A549 (cell line): ENCODE measurements around the gene FOXJ2. TPM values are rescaled to one million over a fixed set of nuclear protein-coding genes. Genes with fewer than 3 reads are reported as not detected.
"Not testable (repeated sequence)": the region's sequence is repeated elsewhere in the genome, so short reads cannot be mapped to it uniquely, and the experiment has no call there.

ENCODE experiments used
- ATAC-seq, 2 experiments: fragments of 200-7000 bp in 1 of 2; fragments of >200 bp in 1 of 2; cut with Nextera tagmentation in 1 of 2; cut with Tn5 transposase in 1 of 2; 3 replicates each; pipeline versions ENCODE4 v1.8.0 to v1.9.1; 2018 to 2020; ENCODE audit warnings: mild to moderate bottlenecking in 1 of 2, moderate library complexity in 1 of 2
- CTCF ChIA-PET: fragments of 300-600 bp; sonication (Branson Sonifier 250); formaldehyde crosslinking; extraction: SDS; loops from one replicate; lab custom pipeline; 2021; ENCODE audit warnings: antibody characterized with exemption, inconsistent platforms; lab: Yijun Ruan, JAX
- POLR2A ChIA-PET: fragments of 350-600 bp; formaldehyde crosslinking; extraction: SDS; loops from one replicate; lab custom pipeline; 2021; ENCODE audit warnings: antibody characterized with exemption, inconsistent platforms; lab: Yijun Ruan, JAX
- DNase-seq, 2 experiments: peaks; one replicate each; pipeline versions ENCODE4 v3.0.0 to v3.0.0-alpha.2; 2011 to 2016; ENCODE audit warnings: low read depth in 1 of 2, low spot score in 1 of 2
- FAIRE-seq: peaks from 2 replicates; lab custom pipeline; 2011; peaks lifted over from hg19 to GRCh38; lab: Jason Lieb, UNC
- H3K27ac ChIP-seq, 2 experiments: fragments of >200 bp; sonication (Bioruptor Twin); formaldehyde crosslinking; 3 replicates each; pipeline ENCODE4 v1.5.1; 2016 to 2017
- H3K4me1 ChIP-seq: fragments of >200 bp; sonication (Bioruptor Twin); formaldehyde crosslinking; 3 replicates; pipeline ENCODE4 v1.6.1; 2016
- H3K4me2 ChIP-seq: fragments of >200 bp; sonication (Bioruptor Twin); formaldehyde crosslinking; 3 replicates; pipeline ENCODE4 v1.6.1; 2016
- H3K4me3 ChIP-seq: fragments of >200 bp; sonication (Bioruptor Twin); formaldehyde crosslinking; 3 replicates; pipeline ENCODE4 v1.5.1; 2016
- H3K9me3 ChIP-seq: fragments of >200 bp; sonication (Bioruptor Twin); formaldehyde crosslinking; 3 replicates; pipeline ENCODE4 v1.6.1; 2016
- CBX8 ChIP-seq: fragments of 200-600 bp; sonication (generic); IDR thresholded peaks from 2 replicates; pipeline ENCODE4 v1.6.1; 2016
- CEBPB ChIP-seq, 2 experiments: fragments of >200 bp in 1 of 2; sonication (Bioruptor Twin) in 1 of 2; formaldehyde crosslinking in 1 of 2; IDR thresholded peaks; 2 replicates each; pipeline ENCODE4 v1.6.1; 2012 to 2016
- EHMT2 ChIP-seq: fragments of 200-600 bp; sonication (generic); IDR thresholded peaks from 2 replicates; pipeline ENCODE4 v1.6.1; 2016; ENCODE audit warnings: antibody characterized with exemption, low read depth, mild to moderate bottlenecking, moderate library complexity
- ESRRA ChIP-seq: fragments of 150-350 bp; IDR thresholded peaks from 2 replicates; pipeline ENCODE4 v1.6.1; 2014; ENCODE audit warnings: mild to moderate bottlenecking, low read length, borderline replicate concordance
- FOSL2 ChIP-seq, 2 experiments: fragments of 450-650 bp in 1 of 2; fragments of >200 bp in 1 of 2; sonication (Bioruptor Twin) in 1 of 2; formaldehyde crosslinking; IDR thresholded peaks; 2 replicates each; pipeline versions ENCODE4 v1.5.0 to v1.6.1; 2016 to 2020; ENCODE audit warnings: mild to moderate bottlenecking in 1 of 2, moderate library complexity in 1 of 2
- GATA3 ChIP-seq: IDR thresholded peaks from 2 replicates; pipeline ENCODE4 v1.6.1; 2012; ENCODE audit warnings: borderline replicate concordance
- HDAC2 ChIP-seq: fragments of 200-600 bp; sonication (generic); IDR thresholded peaks from 2 replicates; pipeline ENCODE4 v1.6.1; 2016
- HOXB13 ChIP-seq: fragments of 250-450 bp; sonication (Bioruptor Pico); IDR thresholded peaks from 2 replicates; pipeline ENCODE4 v1.5.0; 2020; ENCODE audit warnings: low read depth, mild to moderate bottlenecking, moderate library complexity
- HOXB5 ChIP-seq: fragments of 250-450 bp; sonication (Bioruptor Pico); IDR thresholded peaks from 2 replicates; pipeline ENCODE4 v1.5.0; 2020; ENCODE audit warnings: mild to moderate bottlenecking, moderate library complexity
- JUN ChIP-seq, 2 experiments: fragments of >200 bp; sonication (Bioruptor Twin); formaldehyde crosslinking; IDR thresholded peaks; 2 replicates in 1 of 2; 3 replicates in 1 of 2; pipeline ENCODE4 v1.6.1; 2016 to 2017
- JUNB ChIP-seq: fragments of >200 bp; sonication (Bioruptor Twin); formaldehyde crosslinking; IDR thresholded peaks from 2 replicates; pipeline ENCODE4 v1.6.1; 2016
- KDM1A ChIP-seq: fragments of 200-600 bp; sonication (generic); IDR thresholded peaks from 2 replicates; pipeline ENCODE4 v1.6.1; 2016; ENCODE audit warnings: low read depth, mild to moderate bottlenecking
- KDM5A ChIP-seq: fragments of 200-600 bp; sonication (generic); IDR thresholded peaks from 2 replicates; pipeline ENCODE4 v1.6.1; 2016; ENCODE audit warnings: antibody characterized with exemption, mild to moderate bottlenecking
- MAFK ChIP-seq: fragments of 450-650 bp; IDR thresholded peaks from 2 replicates; pipeline ENCODE4 v1.6.1; 2014; ENCODE audit not compliant: partially characterized antibody
- MAX ChIP-seq: IDR thresholded peaks from 2 replicates; pipeline ENCODE4 v1.6.1; 2012
- NPAS2 ChIP-seq: fragments of 250-450 bp; sonication (Bioruptor Pico); IDR thresholded peaks from 2 replicates; pipeline ENCODE4 v1.8.0; 2022; ENCODE audit warnings: mild to moderate bottlenecking, moderate library complexity, borderline replicate concordance
- POLR2A ChIP-seq: IDR thresholded peaks from 2 replicates; pipeline ENCODE4 v1.6.1; 2012; ENCODE audit warnings: mild to moderate bottlenecking, low read length
- POLR2AphosphoS2 ChIP-seq: conservative IDR thresholded peaks from 2 replicates; pipeline ENCODE4 v1.6.1; 2012; ENCODE audit warnings: low read length, improper control_type of control experiment, inconsistent platforms
- RCOR1 ChIP-seq: fragments of 150-350 bp; IDR thresholded peaks from 2 replicates; pipeline ENCODE4 v1.6.1; 2014; ENCODE audit warnings: antibody characterized with exemption, low read length, low read depth
- RNF2 ChIP-seq: fragments of 200-600 bp; sonication (generic); IDR thresholded peaks from 2 replicates; pipeline ENCODE4 v1.6.1; 2016; ENCODE audit warnings: low read depth, mild to moderate bottlenecking, antibody characterized with exemption, moderate library complexity, borderline replicate concordance
- TFCP2L1 ChIP-seq: fragments of 250-450 bp; sonication (Bioruptor Pico); IDR thresholded peaks from 2 replicates; pipeline ENCODE4 v1.5.0; 2021; ENCODE audit warnings: mild to moderate bottlenecking
- USF2 ChIP-seq: fragments of 450-650 bp; IDR thresholded peaks from 2 replicates; pipeline ENCODE4 v1.6.1; 2014; ENCODE audit warnings: antibody characterized with exemption
- ZC3H11A ChIP-seq: fragments of 450-650 bp; IDR thresholded peaks from 2 replicates; pipeline ENCODE4 v1.6.1; 2014; ENCODE audit warnings: antibody characterized with exemption, mild to moderate bottlenecking
- ZFP36 ChIP-seq: fragments of 450-650 bp; IDR thresholded peaks from 2 replicates; pipeline ENCODE4 v1.6.1; 2014; ENCODE audit warnings: borderline replicate concordance; ENCODE audit not compliant: partially characterized antibody
- ZNF302 ChIP-seq: fragments of 250-450 bp; sonication (Bioruptor Pico); IDR thresholded peaks from 2 replicates; pipeline ENCODE4 v1.9.0; 2021; ENCODE audit warnings: inconsistent platforms, mild to moderate bottlenecking, moderate library complexity
- ZSCAN20 ChIP-seq: fragments of 250-450 bp; sonication (Bioruptor Pico); IDR thresholded peaks from 2 replicates; pipeline ENCODE4 v1.8.0; 2022; ENCODE audit warnings: mild to moderate bottlenecking, moderate library complexity
- WGBS: methylation state at CpG from one replicate; pipeline ENCODE4 v1.1.6; 2017; ENCODE audit errors: missing lambda C conversion rate; 5-methylcytosine and 5-hydroxymethylcytosine counted together
- polyA plus RNA-seq, 4 experiments: library from polyadenylated mRNA; depleted of rRNA in 3 of 4; stranded (reverse); fragments of >200 nt; fragmentation: RNase III in 1 of 4; extraction: RNeasy Plus Mini Kit Qiagen cat#74134 plus additional on column Dnase treatment in 1 of 4; gene quantifications; 2 replicates in 3 of 4; 3 replicates in 1 of 4; pipeline ENCODE4 v1.2.3, GENCODE V29; 2011 to 2017
- TF ChIP-seq, protein P1 (sequence below): fragments of 250-450 bp; sonication (Bioruptor Pico); IDR thresholded peaks from 2 replicates; pipeline ENCODE4 v1.5.0; 2020; ENCODE audit warnings: low read depth, mild to moderate bottlenecking, moderate library complexity
- TF ChIP-seq, protein P2 (sequence below): IDR thresholded peaks from 2 replicates; pipeline ENCODE4 v1.6.1; 2012; ENCODE audit warnings: low read depth, borderline replicate concordance

FOXJ2 gene
- polyA plus RNA-seq, 2 of the 4 experiments (the other 2 are of a cell fraction) = 7.0 to 7.4 TPM

GRCh38 chr12:8087666-8088065 lies 55.1 kb downstream of the FOXJ2 start:
- H3K4me1 ChIP-seq = peaks cover 8% of the 10 kb centered on the region
- 93% methylated on average over 2 of the region's 2 CpGs for WGBS
- H3K4me3 ChIP-seq = no peak overlapping the region
- H3K27ac ChIP-seq = no peak overlapping the region
- ATAC-seq = no peak
- CTCF ChIA-PET = interaction anchor here (0.6 to 1.6 kb wide), 4 partner anchors 11 to 943 kb away, joined by 3 to 6 read pairs (median 4); no protein-coding TSS in a partner anchor
- H3K9me3 ChIP-seq = no peaks in the 10 kb centered on the region
- no peak for TF ChIP-seq GATA3
- no peak for TF ChIP-seq USF2
- no peak for TF ChIP-seq ZNF302 (CRISPR knock-in tag)
- TF ChIP-seq HOXB5 (CRISPR knock-in tag) = no peak
- no peak for TF ChIP-seq MAX
- TF ChIP-seq ZC3H11A = no peak
- TF ChIP-seq MAFK = no peak
- TF ChIP-seq, protein P1, sequence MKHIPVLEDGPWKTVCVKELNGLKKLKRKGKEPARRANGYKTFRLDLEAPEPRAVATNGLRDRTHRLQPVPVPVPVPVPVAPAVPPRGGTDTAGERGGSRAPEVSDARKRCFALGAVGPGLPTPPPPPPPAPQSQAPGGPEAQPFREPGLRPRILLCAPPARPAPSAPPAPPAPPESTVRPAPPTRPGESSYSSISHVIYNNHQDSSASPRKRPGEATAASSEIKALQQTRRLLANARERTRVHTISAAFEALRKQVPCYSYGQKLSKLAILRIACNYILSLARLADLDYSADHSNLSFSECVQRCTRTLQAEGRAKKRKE = no peak
- TF ChIP-seq HDAC2 = no peak
- no peak for TF ChIP-seq CEBPB (IDR thresholded peaks at IDR 0.05)
- TF ChIP-seq POLR2AphosphoS2 = no peak
- no peak for TF ChIP-seq JUNB
- TF ChIP-seq NPAS2 (CRISPR knock-in tag) = no peak
- TF ChIP-seq TFCP2L1 (CRISPR knock-in tag) = no peak
- no peak for TF ChIP-seq ZFP36
- TF ChIP-seq HOXB13 (CRISPR knock-in tag) = no peak
- TF ChIP-seq JUN (IDR thresholded peaks at IDR 0.05) = no peak
- TF ChIP-seq CBX8 = no peak
- TF ChIP-seq, protein P2, sequence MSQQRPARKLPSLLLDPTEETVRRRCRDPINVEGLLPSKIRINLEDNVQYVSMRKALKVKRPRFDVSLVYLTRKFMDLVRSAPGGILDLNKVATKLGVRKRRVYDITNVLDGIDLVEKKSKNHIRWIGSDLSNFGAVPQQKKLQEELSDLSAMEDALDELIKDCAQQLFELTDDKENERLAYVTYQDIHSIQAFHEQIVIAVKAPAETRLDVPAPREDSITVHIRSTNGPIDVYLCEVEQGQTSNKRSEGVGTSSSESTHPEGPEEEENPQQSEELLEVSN = no peak
- TF ChIP-seq, all 56 proteins: peak for 0
- H3K4me2 ChIP-seq = no peak overlapping the region
- POLR2A ChIA-PET = no interaction called here
- FAIRE-seq = no peak
- DNase-seq = no peak

GRCh38 chr12:8088574-8088973 lies 56.1 kb downstream of the FOXJ2 start:
- WGBS = 82% methylated on average over 3 of the region's 3 CpGs
- no peak overlapping the region for H3K4me3 ChIP-seq
- H3K4me1 ChIP-seq = 0 out of 3 replicates have a peak, but pooled peaks cover under 1% of the 10 kb centered on the region
- H3K27ac ChIP-seq = no peak overlapping the region
- H3K9me3 ChIP-seq = no peaks in the 10 kb centered on the region
- CTCF ChIA-PET = interaction anchor here (0.6 to 1.1 kb wide), 2 partner anchors 21 to 1310 kb away, joined by 3 read pairs; no protein-coding TSS in a partner anchor
- POLR2A ChIA-PET = no interaction called here
- DNase-seq (no peak), FAIRE-seq (no peak)
- no peak for TF ChIP-seq RCOR1
- TF ChIP-seq MAFK = no peak
- TF ChIP-seq ESRRA = no peak
- no peak for TF ChIP-seq RNF2
- TF ChIP-seq ZSCAN20 (CRISPR knock-in tag) = no peak
- TF ChIP-seq CEBPB (IDR thresholded peaks at IDR 0.05) = no peak
- TF ChIP-seq POLR2A = no peak
- no peak for TF ChIP-seq KDM1A
- TF ChIP-seq KDM5A = no peak
- no peak for TF ChIP-seq EHMT2
- no peak for TF ChIP-seq FOSL2 (IDR thresholded peaks at IDR 0.05)
- no peak for TF ChIP-seq FOSL2 (CRISPR knock-in tag; IDR thresholded peaks at IDR 0.05)
- no peak for TF ChIP-seq MAX
- TF ChIP-seq, all 56 proteins: peak for 0
- ATAC-seq = no peak
- H3K4me2 ChIP-seq = no peak overlapping the region

DNA sequence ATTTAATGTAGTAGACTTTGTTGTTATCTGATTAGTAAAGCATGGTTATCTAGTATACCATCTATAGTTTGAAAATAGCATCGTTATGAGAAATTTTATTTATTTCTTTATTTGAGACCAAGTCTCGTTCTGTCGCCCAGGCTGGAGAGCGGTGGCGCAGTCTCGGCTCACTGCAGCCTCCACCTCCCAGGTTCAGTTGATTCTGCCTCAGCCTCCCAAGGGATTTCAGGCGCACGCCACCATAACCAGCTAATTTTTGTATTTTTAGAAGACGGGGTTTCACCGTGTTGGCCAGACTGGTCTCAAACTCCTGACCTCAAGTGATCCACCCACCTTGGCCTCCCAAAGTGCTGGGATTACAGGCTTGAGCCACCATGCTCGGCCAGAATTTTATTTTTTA lies 56.8 kb downstream of the FOXJ2 start:
- H3K27ac ChIP-seq, H3K4me2 ChIP-seq, ATAC-seq, H3K4me1 ChIP-seq, POLR2A ChIA-PET, DNase-seq, CTCF ChIA-PET, FAIRE-seq, H3K9me3 ChIP-seq, H3K4me3 ChIP-seq: not testable (repeated sequence)
- WGBS = 96% methylated on average over 11 of the region's 11 CpGs
